GM19328 (cell line): Measurements from ENCODE around the gene RIN3.
"Not testable (repeated sequence)": the region's sequence is repeated elsewhere in the genome, so short reads cannot be mapped to it uniquely, and the experiment has no call there.

Experiments
- ATAC-seq: cut with Tn5 transposase; IDR thresholded peaks from one replicate; pipeline ENCODE4 v1.9.1; 2021; ENCODE audit warnings: mild to moderate bottlenecking, moderate library complexity; ENCODE audit not compliant: unreplicated experiment

Gene RIN3

DNA sequence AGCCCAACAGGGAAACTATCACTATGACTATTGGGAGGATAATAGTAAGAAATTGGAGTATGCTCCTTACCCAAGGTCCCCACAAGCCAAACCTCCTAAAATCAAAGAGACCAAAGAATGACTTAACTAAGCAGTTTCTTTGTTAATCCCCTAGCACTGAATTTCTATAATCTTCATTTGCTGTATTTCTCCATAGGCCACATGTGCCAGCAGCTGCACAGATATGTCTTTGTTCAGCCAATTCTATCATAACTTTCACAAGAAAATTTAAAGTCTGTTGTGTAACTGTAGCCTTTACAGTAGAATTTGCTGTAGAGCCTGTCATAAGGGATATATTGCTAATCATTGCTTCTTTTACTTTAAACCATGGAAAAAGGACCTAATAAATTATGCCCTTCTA is 104.0 kb downstream of the RIN3 start:
- no peak for ATAC-seq

DNA sequence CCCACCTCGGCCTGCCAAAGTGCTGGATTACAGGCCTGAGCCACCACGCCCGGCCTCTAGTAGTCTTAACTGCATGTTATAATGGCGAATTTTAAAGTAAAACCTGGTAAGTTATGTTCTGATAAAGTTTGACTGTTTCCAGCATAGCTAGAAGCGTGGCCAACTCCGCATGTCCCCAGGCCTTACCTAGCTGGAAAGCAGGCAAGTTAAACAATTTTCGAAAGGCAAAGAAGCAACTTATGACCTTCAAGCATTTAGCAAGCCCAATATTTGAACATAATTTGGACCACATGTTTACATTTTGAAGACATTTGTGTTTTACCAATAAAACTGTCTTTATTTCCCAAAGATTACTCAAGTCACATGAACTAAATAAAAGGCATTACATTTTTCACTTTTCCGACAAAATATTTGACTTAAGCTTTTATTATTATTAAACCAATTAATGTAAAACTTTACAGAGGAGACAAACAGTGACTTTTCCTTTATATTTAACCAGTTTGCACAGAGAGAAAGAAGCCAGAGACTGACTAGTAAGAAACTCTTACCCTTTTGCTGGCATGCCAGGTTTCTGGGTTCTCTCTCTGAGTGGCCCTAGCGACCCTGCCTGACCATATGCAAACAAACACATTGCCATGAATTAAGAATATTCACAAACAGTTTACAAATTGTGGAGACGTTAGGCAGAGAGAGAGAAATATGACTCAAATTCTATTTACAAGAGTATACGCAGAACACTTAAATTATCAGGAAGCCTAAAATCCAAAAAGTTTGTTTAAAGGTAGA is 106.3 kb downstream of the RIN3 start:
- ATAC-seq = no peak

DNA sequence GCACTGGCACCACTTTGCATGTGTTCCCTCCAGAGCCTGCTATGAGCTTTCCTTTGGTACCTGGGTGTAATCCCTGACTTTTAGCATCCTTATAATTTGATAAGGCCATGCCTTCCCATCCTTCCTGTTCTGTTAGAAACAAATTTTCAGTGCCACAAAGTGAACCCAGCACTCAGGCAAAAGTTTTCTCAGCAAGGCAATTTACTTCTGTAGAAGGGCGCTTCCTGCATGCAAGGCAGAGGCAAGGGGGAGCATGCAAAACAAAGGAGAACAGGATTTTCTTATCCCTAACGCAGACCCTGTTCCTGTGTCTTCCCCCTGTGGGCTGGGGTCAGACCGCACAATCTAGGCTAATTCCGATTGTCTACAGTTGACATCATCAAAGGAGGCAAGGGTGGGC is 108.7 kb downstream of the RIN3 start:
- no peak for ATAC-seq

DNA sequence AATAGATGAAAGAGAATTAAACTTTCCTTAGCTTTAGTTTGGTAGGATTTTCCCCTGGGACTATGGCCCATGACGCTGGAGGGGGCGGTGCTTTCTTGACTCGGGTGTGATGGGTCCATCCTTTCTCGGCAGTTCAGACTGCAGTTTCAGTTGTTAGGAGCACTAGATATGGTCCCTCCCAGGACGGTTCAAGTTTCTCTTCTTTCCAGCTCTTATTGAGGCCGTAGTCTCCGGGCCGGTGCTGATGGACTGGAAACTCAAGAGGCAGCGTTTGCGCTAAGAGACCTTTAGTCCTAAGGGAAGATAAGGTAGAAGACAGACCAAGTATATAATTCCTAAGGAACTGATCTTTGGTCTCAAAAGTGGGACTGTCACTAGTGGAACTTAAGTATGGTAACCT is 111.2 kb downstream of the RIN3 start:
- no peak for ATAC-seq

DNA sequence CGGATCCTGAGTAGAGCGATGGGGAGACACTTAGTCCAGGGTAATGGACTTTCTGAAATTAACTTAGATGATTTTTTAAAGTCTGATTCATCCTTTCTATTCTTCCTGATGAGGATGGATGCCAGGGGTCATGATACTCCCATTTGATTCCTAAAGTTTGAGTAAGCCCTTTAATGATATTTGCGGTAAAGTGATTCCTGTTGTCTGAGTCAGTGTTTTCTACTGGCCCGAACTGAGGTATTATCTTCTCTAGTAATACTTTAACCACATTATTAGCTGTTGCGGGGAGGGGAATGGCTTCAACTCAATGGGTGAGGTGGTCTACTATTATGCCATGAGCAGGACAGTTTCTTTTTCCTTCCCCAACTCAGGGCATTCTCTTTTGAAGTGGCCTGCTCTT is 111.6 kb downstream of the RIN3 start:
- ATAC-seq = no peak

DNA sequence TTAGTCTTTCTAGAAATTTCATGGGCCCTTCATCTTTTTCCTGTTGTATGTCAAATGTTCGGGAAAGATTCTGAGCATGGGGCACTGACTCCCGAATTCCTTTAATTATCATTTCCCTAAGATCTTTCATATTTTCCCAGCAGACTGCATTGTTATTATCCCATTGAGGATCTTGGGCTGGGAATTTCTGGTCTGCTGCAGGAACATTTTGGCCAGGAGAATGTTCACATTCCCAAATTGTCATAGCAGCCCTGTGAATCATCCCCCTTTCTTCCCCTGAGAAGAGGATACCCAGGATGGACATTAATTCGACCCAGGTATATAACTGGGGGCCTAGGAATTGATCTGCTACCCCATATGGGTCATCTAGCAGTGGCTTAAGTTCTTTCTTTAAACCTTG is 112.5 kb downstream of the RIN3 start:
- no peak for ATAC-seq

DNA sequence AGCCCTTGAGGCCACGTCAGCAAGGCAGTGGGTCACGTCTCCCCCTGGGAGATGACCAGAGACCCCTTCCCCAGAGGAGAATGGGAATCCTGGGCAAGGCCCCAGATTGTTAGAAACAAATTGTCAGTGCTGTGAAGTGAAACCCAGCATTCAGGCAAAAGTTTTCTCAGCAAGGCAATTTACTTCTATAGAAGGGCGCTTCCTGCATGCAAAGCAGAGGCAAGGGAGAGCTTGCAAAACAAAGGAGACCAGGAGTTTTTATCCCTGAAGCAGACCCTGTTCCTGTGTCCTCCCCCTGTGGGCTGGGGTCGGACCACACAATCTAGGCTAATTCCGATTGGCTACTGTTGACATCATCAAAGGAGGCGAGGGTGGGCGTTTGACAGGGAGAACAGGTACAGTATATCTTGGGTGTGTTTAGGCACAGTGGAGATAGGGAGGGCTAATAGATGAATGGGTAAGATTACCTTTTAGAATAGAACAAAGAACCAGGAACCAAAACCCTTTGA is 114.2 kb downstream of the RIN3 start:
- no peak for ATAC-seq

DNA sequence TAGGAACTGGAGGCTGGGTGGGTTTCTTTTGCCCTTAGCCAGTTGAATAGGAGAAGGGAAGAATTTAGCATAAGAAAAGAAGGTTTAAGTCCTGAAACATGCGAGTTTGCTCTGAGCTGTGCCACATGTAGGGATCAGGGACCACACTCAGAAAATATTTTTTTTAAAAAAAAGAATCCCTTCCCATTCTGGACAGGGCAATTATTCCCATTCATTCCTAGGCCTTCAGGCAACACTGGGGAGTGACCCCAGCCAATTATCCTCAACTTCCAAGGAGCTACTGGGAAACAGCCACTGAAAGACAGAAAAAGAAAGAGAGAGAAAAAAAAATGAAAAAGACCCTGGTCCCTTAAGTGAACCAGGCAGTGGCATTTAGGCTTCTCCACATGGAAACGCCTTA is 115.1 kb downstream of the RIN3 start:
- no peak for ATAC-seq

DNA sequence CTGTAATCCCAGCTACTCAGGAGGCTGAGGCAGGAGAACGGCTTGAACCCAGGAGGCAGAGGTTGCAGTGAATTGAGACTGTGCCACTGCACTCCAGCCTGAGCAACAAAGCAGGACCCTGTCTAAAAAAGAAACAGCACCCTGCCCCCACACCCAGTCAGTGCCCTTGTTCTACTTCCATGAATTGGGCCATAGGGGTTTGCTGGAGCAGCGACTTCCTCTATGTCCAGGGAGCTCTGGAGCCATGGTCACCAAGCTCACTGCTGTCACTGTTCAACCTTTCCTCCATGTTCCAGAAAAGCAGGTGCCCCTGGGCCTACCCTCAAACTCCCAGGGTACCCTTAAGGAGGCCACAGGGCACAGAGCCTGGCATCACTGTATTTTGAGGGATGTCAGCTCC is 116.8 kb downstream of the RIN3 start:
- ATAC-seq = no peak

DNA sequence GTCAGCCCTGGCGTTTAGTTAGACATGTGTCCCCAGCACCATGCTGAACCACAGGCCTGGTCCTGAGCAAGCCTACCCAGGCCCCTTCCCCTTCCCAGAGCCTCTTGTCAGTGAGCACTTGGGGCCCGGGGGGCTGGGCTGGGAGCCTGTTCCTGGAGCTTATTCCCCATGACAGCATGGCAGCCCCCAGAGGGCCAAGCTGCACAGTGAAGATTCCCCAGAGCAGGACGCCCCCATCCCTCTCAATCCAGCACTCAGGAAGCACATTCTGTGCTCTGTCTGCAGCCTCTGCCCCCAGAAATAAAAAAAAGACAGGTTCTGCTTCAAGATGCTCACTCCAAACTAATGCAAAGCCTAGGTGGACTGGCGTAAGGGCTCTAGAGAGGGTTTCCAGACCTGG is 117.5 kb downstream of the RIN3 start:
- no peak for ATAC-seq

DNA sequence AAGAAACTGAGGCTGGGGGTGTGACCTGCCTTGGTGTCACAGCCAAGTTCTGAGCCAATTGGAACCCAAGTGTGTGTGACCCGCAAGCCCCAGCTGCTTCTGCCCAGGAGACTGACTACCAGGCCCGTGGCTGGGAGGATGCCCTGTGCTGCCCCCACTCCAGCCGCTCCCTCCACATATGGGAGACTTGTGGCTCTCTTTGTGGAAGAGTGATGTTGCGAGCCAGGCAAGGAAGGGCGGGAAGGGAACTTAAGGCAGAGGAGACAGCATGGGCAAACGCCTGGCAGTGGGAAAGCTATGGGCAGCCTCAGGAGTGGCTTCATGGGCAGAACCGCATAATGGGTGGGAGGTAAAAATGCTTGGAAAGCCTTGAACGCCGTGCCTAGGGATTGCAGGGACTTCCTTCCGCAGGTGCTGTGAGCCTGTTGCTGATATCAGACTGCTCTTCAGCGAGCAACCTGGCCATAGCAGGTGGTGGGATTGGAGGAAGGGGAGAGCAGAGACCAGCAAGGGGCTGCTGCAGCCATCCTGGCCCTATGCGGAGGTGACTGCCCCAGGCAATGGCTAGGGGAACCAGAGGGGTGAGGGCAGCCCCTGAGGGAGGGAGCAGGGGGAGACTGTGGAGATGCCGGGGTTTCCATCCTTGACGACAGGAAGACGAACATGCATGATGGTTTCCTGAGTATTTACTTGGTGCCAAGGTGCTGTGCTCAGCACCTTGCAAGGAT is 119.1 kb downstream of the RIN3 start:
- ATAC-seq = no peak

DNA sequence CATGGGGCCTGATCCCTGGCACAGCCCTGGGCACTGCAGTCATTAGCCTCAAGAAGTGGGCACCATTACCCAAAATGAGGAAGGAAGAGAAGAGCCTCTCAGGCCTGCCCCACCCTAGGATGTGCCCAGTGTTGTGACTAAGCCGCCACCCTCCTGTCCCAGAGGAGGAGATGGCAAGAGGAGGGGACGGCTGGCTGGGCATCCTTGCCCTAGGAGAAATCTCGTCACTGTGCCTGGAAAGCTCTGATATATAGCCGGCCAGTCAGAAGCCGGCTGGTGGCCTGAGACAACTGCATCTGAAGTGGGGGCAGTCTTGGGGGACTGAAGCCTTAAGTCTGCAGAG is 119.7 kb downstream of the RIN3 start:
- no peak for ATAC-seq

DNA sequence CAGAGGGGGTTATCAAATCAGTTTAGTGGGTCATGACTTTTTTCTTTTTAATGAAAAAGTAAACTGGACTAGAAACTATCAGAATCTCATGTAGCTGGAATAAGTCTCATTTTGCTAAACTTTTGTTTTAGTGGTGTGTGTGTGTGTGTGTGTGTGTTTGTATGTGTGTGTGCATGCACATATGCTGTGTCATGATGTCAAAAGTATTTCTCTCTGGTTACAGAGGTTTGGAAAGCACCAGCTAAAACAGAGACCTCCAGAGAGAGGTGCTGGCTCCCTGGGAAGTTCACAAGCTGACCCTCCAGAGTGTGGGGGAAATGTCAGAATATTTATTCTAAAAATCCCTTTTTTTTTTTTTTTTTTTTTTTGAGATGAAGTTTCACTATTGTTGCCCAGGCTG is 120.1 kb downstream of the RIN3 start:
- ATAC-seq = no peak

DNA sequence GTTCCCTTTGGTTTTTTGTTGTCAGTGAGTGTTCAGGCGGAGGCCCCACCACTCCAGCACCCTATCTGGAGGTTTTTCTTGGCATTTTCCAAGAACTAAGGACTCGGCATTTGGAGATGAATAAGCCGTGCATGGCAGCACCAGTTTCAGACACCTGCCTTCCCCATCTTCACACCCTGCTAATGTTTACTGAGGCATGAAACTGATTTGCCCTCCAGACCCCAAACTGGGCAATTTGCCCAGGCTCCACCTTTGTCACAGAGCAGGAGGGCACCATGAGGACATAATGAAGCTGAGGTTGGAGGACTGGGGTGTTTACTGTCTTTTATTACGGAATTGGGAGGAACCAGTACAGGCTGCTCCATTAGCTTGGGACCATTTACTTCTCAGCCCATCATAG is 121.5 kb downstream of the RIN3 start:
- no peak for ATAC-seq

DNA sequence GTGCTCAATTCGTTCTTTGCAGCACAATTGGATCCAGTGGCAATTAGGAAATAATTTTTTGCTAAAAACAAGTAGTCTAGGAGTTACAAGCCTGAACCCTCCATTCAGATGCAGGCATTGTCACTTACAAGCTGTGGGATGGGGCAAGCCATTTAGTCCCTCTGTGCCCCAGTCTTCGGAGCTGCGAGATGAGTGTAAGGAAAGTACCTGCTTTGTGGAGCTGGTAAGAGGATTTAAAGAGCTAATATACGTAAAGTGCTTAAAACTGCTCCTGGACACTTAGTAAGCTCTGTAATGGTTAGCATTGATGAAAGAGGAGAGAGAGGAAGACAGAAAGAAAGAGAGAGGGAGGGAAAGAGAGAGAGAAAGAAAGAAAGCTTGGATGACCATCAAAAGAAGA is 122.3 kb downstream of the RIN3 start:
- no peak for ATAC-seq

DNA sequence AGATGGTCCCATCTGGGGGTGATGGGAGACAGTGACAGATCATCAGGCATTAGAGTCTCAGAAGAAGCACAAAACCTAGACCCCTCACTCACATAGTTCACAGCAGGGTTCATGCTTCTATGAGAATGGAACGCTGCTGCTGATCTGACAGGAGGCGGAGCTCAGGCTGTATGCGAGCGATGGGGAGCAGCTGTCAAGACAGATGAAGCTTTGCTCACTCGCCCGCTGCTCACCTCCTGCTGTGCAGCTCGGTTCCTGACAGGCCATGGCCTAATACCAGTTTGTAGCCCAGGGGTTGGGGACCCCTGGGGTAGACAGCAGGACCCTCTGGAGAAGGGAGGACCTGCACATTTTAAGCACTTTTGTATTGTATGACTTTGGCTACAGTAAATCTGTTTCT is 123.6 kb downstream of the RIN3 start:
- ATAC-seq = no peak

DNA sequence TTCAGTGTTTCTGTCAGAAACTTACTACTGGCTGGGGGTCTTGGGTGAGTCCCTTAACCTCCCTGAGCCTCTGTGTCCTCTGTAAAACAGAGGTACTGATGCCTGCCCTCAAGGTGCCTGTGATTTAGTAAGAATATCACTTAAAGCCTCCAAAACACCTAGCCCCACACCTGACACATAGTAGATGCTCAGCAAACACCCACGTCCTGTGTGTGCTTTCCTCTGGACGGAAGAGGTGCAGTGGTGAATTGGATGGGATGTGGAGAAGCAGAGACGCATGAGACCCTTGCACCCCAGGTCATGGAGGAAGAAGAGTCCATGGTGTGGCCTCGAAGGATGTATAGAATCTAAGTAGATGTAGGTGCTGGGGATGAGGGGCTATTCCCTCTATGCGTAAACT is 124.3 kb downstream of the RIN3 start:
- no peak for ATAC-seq

DNA sequence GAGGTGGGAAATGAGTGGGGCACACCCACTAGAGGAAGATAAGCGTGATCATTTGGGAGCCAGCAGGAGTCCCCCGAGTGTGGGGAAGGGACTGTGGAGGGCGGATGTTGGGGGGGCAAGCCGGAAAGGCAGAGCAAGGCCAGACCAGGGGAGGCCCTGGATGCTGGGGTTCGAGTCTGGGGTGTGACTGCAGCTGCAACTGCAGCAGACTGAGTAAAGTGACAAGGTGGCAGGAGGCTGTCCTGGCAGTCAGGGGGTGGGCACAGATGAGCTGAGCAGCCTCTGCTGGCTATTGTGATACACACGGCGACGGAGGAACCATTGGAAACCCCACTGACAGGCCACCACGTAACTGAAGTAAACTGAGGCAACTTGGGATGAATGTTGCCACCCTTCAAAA is 124.7 kb downstream of the RIN3 start:
- no peak for ATAC-seq

DNA sequence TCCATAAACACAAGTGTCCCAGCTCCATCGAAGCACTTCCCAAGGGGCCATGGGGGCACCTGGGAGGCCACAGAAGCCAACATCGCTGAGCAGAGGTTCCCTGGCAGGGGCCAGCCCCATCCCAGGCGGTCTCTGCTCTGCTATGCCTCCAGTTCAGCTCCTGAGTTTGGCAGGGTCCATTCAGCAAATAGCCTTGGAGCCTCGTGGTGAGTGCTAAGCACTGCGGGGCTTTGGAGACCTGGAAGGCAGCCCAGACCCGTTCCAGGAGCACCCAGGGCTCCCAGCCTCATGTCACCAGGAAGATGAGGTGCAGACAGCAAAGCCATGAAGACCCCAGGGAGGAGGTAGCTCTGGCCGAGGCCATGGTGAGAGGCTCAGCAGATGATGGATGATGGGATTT is 125.3 kb downstream of the RIN3 start:
- no peak for ATAC-seq

DNA sequence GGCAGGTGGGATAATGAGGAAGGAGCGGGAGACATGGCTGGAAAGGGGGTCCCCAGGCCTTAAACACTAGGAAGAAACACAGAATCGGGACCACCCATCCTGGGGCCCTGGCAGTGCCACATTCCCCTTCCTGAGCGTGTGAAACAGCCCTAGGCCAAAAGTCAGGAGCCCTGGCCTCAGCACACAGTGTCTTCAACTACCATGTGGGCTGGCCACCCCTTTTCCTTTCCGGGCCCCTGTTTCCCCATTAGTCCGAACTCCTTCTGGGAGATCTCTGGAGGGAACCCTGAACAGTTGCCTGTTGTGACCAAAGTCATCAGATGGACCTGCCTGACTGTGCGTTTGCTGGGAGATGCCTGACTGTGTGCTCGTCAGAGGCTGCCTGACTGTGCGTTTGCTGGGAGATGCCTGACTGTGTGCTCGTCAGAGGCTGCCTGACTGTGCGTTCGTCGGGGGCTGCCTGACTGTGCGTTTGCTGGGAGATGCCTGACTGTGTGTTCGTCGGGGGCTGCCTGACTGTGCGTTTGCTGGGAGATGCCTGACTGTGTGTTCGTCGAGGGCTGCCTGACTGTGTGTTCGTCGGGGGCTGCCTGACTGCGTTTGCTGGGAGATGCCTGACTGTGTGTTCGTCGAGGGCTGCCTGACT is 126.0 kb downstream of the RIN3 start:
- ATAC-seq = not testable (repeated sequence)

DNA sequence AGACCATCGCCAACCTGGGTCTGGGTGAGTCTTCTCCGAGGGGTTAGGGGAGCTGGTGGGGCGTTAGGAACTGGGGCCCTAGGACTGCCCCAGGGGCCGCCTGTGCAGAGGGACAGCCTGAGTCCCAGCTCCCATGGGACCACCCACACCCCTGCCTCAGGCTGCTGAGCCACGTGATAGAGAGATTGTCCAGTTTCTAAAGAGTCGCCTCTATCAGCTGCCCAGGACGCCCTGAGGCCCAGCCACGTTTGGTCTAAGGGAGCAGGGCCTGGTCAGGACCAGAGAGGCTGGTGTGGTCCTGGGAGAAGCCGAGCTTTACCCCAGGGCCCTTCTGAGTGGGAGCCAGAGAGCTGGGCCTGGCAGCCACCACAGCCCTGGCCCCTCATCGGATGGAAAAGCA is 127.7 kb downstream of the RIN3 start:
- ATAC-seq = no peak
